ENCODE results near the gene THBS2.

THBS2 gene

GRCh38 chr6:169177516-169178166 lies 76.0 kb downstream of the THBS2 start:
- DNase-seq, result no peak

DNA sequence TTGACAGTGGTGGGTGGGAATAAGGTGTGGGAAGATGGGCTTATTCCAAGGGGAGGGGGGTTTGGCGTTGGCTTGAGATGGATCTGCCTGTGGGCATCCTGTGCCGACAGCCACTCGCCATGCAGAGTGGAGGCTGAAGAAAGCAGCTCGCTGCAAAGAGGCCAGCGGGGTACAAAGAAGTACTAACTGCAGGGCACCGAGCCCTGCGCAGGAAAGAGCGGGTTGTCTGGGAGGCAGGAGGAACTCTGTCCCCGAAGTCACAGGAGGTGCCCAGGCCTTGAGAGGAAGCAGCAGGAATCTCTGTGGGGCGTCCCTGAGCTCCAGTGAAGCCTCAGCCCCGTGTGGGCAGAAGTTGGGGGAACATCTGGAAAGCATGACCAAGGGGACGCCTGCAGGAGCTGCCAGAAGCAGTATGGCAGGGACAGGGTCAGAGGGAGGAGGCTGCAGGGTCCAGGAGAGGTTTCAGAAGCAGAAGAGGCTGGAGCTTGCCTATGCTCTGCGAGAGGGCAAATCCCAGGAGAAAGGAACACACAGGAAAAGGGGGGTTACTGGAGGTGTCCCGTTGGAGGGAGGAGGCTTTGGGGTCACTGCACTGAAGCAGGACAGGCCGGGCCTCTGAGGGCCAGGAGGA lies 77.2 kb downstream of the THBS2 start:
- DNase-seq, result no peak

DNA sequence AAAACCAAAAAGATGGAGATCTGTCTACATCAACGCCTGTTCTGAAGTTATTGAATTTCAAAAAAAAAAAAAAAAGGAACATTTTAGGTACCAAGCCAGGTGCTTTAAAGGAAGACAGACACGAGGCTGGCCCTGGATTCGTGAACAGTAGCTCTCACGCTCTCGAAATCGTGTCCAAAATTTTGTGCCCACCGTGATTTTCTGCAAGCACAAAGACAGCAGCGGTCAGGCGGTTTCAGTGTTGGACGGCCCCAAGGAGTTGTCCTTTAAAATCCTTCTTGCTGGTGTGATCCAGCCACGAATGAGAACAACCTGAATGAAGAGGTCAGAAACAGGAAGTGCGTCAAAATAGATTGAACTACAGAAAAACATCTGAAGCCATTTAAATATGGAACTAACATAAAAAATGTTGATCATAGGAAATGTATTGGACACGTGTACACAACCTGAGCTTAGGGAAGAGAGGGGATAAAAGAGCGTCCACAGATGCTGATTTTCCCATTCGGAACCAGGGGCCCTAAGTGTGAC lies 78.2 kb downstream of the THBS2 start:
- DNase-seq, result no peak

GRCh38 chr6:169174516-169175359 lies 78.9 kb downstream of the THBS2 start:
- no peak for DNase-seq

GRCh38 chr6:169173532-169174268 lies 79.9 kb downstream of the THBS2 start:
- DNase-seq, result no peak

- DNase-seq, result no peak
Measured at GRCh38 chr6:169172946-169173345, 80.7 kb downstream of the THBS2 start.

GRCh38 chr6:169172456-169172855 lies 81.2 kb downstream of the THBS2 start:
- DNase-seq, result no peak

GRCh38 chr6:169171951-169172350 lies 81.7 kb downstream of the THBS2 start:
- DNase-seq, result no peak

- no peak for DNase-seq
Measured at GRCh38 chr6:169171016-169171415, 82.6 kb downstream of the THBS2 start.

DNA sequence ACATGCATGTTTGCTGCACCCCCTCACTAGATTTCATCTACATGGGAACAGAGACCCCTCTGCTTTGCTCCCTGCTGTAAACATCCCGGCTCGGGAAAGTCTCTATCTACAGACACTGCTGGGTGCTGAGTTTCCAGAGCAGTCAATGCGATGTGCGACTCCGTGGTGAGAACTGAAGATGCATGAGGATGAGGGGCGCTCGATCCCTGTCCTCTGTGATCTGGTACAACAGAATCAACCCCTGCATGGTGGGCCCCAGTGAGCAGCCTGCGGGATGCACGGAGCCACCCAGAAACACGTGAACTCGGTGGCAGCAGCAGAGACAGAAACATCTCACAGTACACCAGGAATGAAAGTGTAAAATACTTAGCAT lies 83.1 kb downstream of the THBS2 start:
- no peak for DNase-seq

- DNase-seq, result no peak
Measured at GRCh38 chr6:169169941-169170582, 83.6 kb downstream of the THBS2 start.

DNA sequence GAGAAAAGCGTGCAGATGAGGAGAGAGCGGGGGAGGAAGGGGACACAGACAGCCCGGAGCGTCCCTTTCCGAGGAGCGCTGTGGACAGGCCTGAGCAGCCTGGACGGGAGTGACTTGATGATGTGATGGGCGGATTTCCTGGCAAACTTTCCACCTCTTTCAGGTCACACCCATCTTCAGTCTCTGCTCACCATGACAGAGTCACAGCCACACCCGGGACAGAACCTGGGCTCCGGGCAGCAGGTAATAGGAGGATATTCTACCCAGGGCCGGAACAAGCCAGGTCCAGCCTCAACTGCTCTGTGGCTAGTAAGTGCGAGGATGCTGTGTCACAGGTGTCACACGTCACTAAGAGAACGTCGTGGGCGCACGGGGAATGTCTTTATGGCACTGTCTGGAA lies 84.3 kb downstream of the THBS2 start:
- DNase-seq, result no peak

- DNase-seq, result no peak
Measured at GRCh38 chr6:169168706-169169105, 84.9 kb downstream of the THBS2 start.

DNA sequence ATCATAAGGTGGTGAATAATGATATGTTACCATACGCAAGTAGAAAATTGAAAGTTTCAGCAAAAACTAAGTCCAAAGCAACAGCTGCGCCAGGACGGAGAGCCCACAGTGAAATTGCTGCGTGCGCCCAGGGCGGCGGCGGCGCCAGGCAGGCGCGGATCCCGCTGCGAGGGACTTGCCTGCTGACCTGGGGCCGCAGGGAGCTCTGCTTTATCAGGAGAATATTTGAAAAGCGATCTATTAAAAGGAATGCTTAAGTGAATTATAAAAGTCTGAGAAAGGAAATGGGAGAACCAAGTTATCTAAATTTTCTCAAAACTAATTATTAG lies 85.4 kb downstream of the THBS2 start:
- DNase-seq, result no peak

DNA sequence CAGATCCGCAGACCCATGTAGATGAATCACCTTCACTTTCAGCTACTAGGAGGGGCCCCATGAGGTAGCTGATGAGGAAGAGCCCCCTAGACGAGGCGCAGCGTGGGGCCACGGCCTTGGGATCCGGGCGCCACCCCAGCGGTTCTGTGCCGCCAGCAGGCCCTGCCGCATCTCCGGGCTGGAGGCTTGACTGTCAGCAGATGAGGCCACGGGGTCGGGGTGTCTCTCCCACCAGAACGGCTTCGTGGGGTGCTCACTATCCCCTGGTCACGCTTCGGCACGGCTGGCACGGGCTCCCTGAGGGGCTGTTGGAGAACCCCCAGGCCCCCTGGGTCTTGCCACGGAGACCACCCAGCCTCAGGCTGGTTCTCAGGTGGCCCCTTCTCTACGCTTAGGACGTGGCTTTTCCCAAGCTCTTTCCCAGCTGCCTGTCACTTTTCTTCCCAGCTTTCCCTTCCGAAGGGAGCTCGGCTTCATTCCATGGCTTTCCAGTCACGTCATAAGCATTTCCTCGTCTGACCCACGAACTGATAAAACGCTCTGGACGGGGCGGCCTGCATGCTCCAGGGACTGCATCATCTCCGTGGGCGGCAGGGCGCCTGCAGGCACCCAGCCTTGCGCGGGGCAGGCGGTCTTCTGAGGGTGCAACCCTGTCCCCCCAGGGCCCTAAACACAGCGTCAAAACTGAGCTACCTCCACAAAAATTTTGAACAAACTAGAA lies 85.9 kb downstream of the THBS2 start:
- no peak for DNase-seq

DNA sequence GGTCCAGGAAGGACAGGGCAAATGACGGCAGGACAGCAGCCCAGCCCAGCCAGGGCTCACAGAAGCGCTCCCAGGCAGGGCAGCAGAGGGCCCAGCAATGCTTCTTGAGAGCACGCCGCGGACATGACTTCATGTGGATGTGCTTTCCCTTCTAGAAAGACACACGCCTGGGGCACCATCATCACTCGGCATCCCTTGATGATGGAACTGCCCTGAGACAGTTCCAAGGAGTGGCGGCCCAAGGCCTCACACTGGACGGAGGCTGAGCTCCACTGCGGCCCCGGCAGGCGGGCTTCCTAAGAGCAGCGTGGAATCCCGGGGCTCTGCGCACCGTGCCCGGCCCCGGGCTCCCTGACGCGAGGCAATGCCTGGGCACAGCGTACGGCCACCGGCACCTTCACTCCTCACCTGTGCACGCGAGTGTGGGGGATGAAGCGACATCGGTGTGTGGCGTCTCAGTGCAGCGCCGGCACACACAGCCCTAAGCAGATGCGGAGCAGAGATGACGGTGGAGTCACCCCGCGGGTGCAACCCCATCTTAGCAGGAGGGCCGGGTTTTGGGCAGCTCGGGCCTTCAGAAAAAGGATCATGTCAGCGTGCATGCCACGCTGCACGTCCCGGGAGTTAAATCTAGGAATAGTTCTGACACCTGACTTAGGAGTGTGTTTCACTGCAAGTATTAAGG lies 86.6 kb downstream of the THBS2 start:
- no peak for DNase-seq
